HFFc6 (cell line): ENCODE results near the gene SP140L. TPM values are rescaled to one million over a fixed set of nuclear protein-coding genes. Genes with fewer than 3 reads are reported as not detected.
A peak's percentile ranks its signal among the peaks of the same experiment; 100 is the strongest.

Experiments
- DNase-seq: peaks from one replicate; pipeline ENCODE4 v3.0.0-alpha.2; 2018
- H3K27ac Mint-ChIP-seq: 2 replicates; pipeline ENCODE4 v1.8.0; 2020; ENCODE audit warnings: mild to moderate bottlenecking, mixed read lengths
- H3K27me3 Mint-ChIP-seq: 2 replicates; pipeline ENCODE4 v1.8.0; 2021; ENCODE audit warnings: mild to moderate bottlenecking, moderate library complexity, mixed read lengths; ENCODE audit not compliant: insufficient read depth
- H3K36me3 Mint-ChIP-seq: 2 replicates; pipeline ENCODE4 v1.8.0; 2021; ENCODE audit warnings: low read depth, mixed read lengths
- H3K4me1 Mint-ChIP-seq: 2 replicates; pipeline ENCODE4 v1.8.0; 2020; ENCODE audit warnings: low read depth, mixed read lengths
- H3K4me3 Mint-ChIP-seq: 2 replicates; pipeline ENCODE4 v1.8.0; 2020; ENCODE audit warnings: mild to moderate bottlenecking, moderate library complexity, mixed read lengths
- H3K9me3 Mint-ChIP-seq: 2 replicates; pipeline ENCODE4 v1.8.0; 2020; ENCODE audit warnings: mild to moderate bottlenecking, mixed read lengths
- CTCF ChIP-seq: fragments of 200-600 bp; sonication (generic); IDR thresholded peaks from 2 replicates; pipeline ENCODE4 v1.5.0; 2021; ENCODE audit warnings: antibody characterized with exemption, mild to moderate bottlenecking
- total RNA-seq, 6 experiments: library from RNA; stranded (reverse); fragmentation: NEBNext Ultra II Directional; extraction: Animal tissue kit (Norgen Biotek cat#: 25700); gene quantifications; 2 replicates in 1 of 6; 3 replicates in 5 of 6; pipeline ENCODE4 v1.2.3, GENCODE V29; 2021

The SP140L gene
- total RNA-seq, 6 experiments from 2014 or later = 18.4 to 23.9 (median 19.6) TPM

- Mint-ChIP-seq H3K4me1 (peaks cover 63% of the 10 kb centered on the region), H3K4me3 (peak overlapping the region; percentile 93), H3K36me3 (peaks cover 57% of the 10 kb centered on the region), H3K9me3 (peaks cover 4% of the 10 kb centered on the region; the same call in 1 of the 2 replicates), H3K27me3 (peaks cover 5% of the 10 kb centered on the region; the same call in 1 of the 2 replicates), H3K27ac (peak overlapping the region; percentile 97)
- DNase-seq = no peak
- no peak for TF ChIP-seq CTCF
These were observed 593 bp downstream of the SP140L start for GRCh38 chr2:230327418-230328154.

- no peaks in the 10 kb centered on the region for H3K9me3 Mint-ChIP-seq
These were observed 1.1 kb downstream of the SP140L start for GRCh38 chr2:230328155-230328458.

GRCh38 chr2:230329946-230330605 lies 3.1 kb downstream of the SP140L start:
- Mint-ChIP-seq H3K4me3 (peak overlapping the region; percentile 75), H3K36me3 (peaks cover 71% of the 10 kb centered on the region), H3K9me3 (no peaks in the 10 kb centered on the region), H3K27ac (peak overlapping the region; percentile 76), H3K4me1 (peaks cover 67% of the 10 kb centered on the region), H3K27me3 (no peaks in the 10 kb centered on the region; the same call in 1 of the 2 replicates)
- no peak for TF ChIP-seq CTCF
- no peak for DNase-seq

More at GRCh38 chr2:230328155-230328458, 1.1 kb downstream of the SP140L start:
- DNase-seq = no peak
- no peak for TF ChIP-seq CTCF
- Mint-ChIP-seq H3K4me3 (peak overlapping the region; percentile 93), H3K27me3 (peaks cover 2% of the 10 kb centered on the region; the same call in 1 of the 2 replicates), H3K27ac (no peak overlapping the region), H3K36me3 (peaks cover 56% of the 10 kb centered on the region), H3K4me1 (peaks cover 65% of the 10 kb centered on the region)

- peak overlapping the region; percentile 75 for H3K4me3 Mint-ChIP-seq
- peak overlapping the region; percentile 76 for H3K27ac Mint-ChIP-seq
- no peaks in the 10 kb centered on the region for H3K9me3 Mint-ChIP-seq
- no peak for TF ChIP-seq CTCF
- no peaks in the 10 kb centered on the region; the same call in 1 of the 2 replicates for H3K27me3 Mint-ChIP-seq
- H3K36me3 Mint-ChIP-seq = peaks cover 77% of the 10 kb centered on the region
- peaks cover 73% of the 10 kb centered on the region for H3K4me1 Mint-ChIP-seq
- peak; percentile 65 for DNase-seq
These were observed 3.7 kb downstream of the SP140L start for GRCh38 chr2:230330725-230331124.

- Mint-ChIP-seq H3K27me3 (no peaks in the 10 kb centered on the region), H3K9me3 (no peaks in the 10 kb centered on the region), H3K4me3 (no peak overlapping the region), H3K27ac (no peak overlapping the region), H3K36me3 (peaks cover 55% of the 10 kb centered on the region), H3K4me1 (peaks cover 33% of the 10 kb centered on the region)
- no peak for TF ChIP-seq CTCF
- DNase-seq = no peak
These were observed 8.5 kb downstream of the SP140L start for GRCh38 chr2:230335461-230335863.
